Colonic mucosa (tissue), 4 donors: Measurements from ENCODE around the gene LRRC63. TPM values are rescaled to one million over a fixed set of nuclear protein-coding genes. Genes with fewer than 3 reads are reported as not detected.
A peak's percentile ranks its signal among the peaks of the same experiment; 100 is the strongest.
"Not testable (repeated sequence)": the region's sequence is repeated elsewhere in the genome, so short reads cannot be mapped to it uniquely, and the experiment has no call there.

ENCODE experiments used
- DNase-seq: peaks from one replicate; pipeline ENCODE4 v3.0.0-alpha.2; 2020
- H3K27ac ChIP-seq: fragments of 200-600 bp; one replicate; pipeline ENCODE4 v1.8.0; 2021
- H3K27me3 ChIP-seq: fragments of 200-600 bp; one replicate; pipeline ENCODE4 v1.8.0; 2021
- H3K36me3 ChIP-seq: fragments of 200-600 bp; one replicate; pipeline ENCODE4 v1.8.0; 2021
- H3K4me1 ChIP-seq: fragments of 200-600 bp; one replicate; pipeline ENCODE4 v1.8.0; 2021; ENCODE audit warnings: mild to moderate bottlenecking
- H3K4me3 ChIP-seq: fragments of 200-600 bp; one replicate; pipeline ENCODE4 v1.8.0; 2021
- H3K9ac ChIP-seq, 2 donors: one replicate each; pipeline ENCODE4 v1.7.0; 2013; ENCODE audit warnings: control low read depth in 2 of 2, low read depth in 2 of 2, low read length in 2 of 2
- H3K9me3 ChIP-seq: fragments of 200-600 bp; one replicate; pipeline ENCODE4 v1.8.0; 2021
- intact Hi-C: fragments of 100-400 bp; cut with DNase I; formaldehyde crosslinking; loops from one replicate; pipeline ENCODE4 v1.14.1; 2022
- total RNA-seq, 2 donors: library from RNA; stranded (reverse); fragmentation: NEBNext Ultra II Directional in 1 of 2; extraction: Animal tissue kit (Norgen Biotek cat#: 25700) in 1 of 2; gene quantifications; one replicate each; pipeline ENCODE4 v1.2.1, GENCODE V29; 2021
- TF ChIP-seq, protein P1 (sequence below): fragments of 200-600 bp; IDR thresholded peaks from one replicate; pipeline ENCODE4 v1.8.0; 2022; ENCODE audit warnings: antibody characterized with exemption, mild to moderate bottlenecking
- donor health status: healthy.
- donor health status: DM: no; HTN: no; CAD: no.
- donor health status: DM: no; HTN: no; CAD: no.

Gene LRRC63
- total RNA-seq, 2 donors from 2014 or later, result not detected

DNA sequence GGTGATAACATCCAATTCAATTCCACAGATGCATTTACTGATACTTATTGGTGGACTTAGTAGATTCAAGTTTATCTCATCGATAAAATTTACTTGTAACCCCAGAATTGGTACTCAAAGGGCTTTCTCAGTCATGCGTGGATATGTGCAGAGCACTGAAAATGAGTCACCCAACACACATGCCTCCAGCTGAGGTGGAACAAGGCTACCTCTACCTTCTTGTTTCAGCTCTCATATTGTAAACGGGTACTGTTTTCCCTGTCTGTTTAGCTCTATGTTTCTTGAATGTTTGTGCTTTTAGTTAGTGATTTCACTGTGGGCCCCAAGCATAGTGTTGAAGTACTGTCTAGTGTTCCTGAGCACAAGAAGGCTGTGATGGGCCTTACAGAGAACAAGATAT lies 1.5 kb downstream of the LRRC63 start:
- H3K27ac ChIP-seq, result no peak overlapping the region
- no peaks in the 10 kb centered on the region for H3K9me3 ChIP-seq
- intact Hi-C loops, result no loop called here
- TF ChIP-seq, protein P1, sequence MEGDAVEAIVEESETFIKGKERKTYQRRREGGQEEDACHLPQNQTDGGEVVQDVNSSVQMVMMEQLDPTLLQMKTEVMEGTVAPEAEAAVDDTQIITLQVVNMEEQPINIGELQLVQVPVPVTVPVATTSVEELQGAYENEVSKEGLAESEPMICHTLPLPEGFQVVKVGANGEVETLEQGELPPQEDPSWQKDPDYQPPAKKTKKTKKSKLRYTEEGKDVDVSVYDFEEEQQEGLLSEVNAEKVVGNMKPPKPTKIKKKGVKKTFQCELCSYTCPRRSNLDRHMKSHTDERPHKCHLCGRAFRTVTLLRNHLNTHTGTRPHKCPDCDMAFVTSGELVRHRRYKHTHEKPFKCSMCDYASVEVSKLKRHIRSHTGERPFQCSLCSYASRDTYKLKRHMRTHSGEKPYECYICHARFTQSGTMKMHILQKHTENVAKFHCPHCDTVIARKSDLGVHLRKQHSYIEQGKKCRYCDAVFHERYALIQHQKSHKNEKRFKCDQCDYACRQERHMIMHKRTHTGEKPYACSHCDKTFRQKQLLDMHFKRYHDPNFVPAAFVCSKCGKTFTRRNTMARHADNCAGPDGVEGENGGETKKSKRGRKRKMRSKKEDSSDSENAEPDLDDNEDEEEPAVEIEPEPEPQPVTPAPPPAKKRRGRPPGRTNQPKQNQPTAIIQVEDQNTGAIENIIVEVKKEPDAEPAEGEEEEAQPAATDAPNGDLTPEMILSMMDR, result no peak
- H3K4me1 ChIP-seq, result no peaks in the 10 kb centered on the region
- no peak overlapping the region for H3K4me3 ChIP-seq
- no peak for DNase-seq
- no peaks in the 10 kb centered on the region for H3K27me3 ChIP-seq
- no peaks in the 10 kb centered on the region for H3K36me3 ChIP-seq
- H3K9ac ChIP-seq, result no peak overlapping the region

DNA sequence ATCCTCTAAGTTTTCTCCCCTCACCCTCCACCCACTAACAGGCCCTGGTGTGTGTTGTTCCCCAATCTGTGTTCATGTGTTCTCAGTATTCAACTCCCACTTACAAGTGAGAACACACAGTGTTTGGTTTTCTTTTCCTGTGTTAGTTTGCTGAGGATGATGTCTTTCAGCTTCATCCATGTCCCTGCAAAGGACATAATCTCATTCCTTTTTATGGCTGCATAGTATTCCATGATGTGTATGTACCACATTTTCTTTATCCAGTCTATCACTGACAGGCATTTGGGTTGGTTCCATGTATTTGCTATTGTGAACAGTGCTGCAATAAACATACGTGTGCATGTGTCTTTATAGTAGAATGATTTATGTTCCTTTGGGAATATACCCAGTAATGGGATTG lies 3.0 kb downstream of the LRRC63 start:
- H3K4me1 ChIP-seq, H3K4me3 ChIP-seq, H3K9me3 ChIP-seq, H3K27me3 ChIP-seq, DNase-seq, H3K36me3 ChIP-seq, H3K27ac ChIP-seq, intact Hi-C loops, H3K9ac ChIP-seq: not testable (repeated sequence)

DNA sequence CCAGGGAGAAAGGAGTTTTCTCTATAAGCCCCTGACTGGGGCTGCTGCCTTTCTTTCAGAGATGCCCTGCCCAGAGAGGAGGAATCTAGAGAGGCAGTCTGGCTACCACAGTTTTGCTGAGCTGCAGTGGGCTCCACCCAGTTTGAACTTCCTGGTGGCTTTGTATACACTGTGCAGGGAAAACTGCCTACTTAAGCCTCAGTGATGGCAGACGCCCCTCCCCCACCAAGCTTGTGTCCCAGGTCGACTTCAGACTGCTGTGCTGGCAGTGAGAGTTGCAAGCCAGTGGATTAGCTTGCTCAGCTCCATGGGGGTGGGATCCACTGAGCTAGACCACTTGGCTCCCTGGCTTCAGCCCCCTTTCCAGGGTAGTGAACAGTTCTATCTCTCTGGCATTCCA lies 8.5 kb downstream of the LRRC63 start:
- H3K36me3 ChIP-seq, H3K27me3 ChIP-seq, H3K4me1 ChIP-seq, intact Hi-C loops, H3K4me3 ChIP-seq, H3K9me3 ChIP-seq, H3K27ac ChIP-seq, H3K9ac ChIP-seq: not testable (repeated sequence)
- peak; percentile 37 for DNase-seq

DNA sequence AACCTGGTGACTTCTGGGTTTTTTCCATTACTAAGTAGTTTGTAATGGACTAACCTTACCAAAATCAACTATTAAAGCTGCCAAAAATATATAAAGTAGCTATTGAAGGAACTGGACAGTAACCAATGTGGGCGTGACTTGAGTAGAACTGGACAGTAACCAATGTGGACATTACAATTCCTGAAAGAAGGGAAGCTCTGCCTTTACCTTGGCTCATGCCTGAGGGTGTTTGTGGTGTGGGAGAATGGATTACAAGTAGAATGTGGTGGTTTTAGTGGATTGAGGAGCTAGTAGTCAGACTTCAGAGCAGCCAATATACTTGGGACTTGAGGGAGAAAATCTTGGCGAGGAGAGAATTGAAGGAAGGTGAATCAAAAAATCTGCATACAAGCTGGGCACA lies 17.5 kb downstream of the LRRC63 start:
- TF ChIP-seq, protein P1, result no peak
- Histone ChIP-seq H3K27ac (no peak overlapping the region), H3K4me1 (no peaks in the 10 kb centered on the region), H3K4me3 (no peak overlapping the region), H3K9ac (no peak overlapping the region), H3K36me3 (no peaks in the 10 kb centered on the region), H3K27me3 (no peaks in the 10 kb centered on the region), H3K9me3 (no peaks in the 10 kb centered on the region)
- intact Hi-C loops, result no loop called here
- no peak for DNase-seq

DNA sequence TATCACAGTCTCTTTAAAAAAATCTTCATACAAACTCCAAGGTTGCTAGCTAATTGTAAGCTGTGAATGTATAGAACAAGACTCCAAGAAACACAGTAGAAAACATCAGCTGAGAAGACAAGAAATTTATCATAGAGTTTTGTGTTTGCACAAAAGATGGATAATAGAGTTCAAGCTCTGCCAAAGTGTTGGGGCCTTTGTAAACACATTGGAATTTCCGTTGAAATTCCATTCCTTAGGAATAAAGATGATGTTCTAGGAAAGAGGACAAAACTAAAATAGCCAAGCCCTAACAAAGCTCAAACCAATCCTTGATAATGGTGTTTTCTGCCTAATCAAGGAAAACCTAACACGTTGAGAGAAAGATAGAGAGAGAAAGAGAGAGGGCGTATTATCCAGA lies 20.6 kb downstream of the LRRC63 start:
- intact Hi-C loops, result no loop called here
- no peak for DNase-seq
- no peaks in the 10 kb centered on the region for H3K36me3 ChIP-seq
- H3K4me1 ChIP-seq, result no peaks in the 10 kb centered on the region
- no peak overlapping the region for H3K27ac ChIP-seq
- H3K27me3 ChIP-seq, result no peaks in the 10 kb centered on the region
- no peak overlapping the region for H3K9ac ChIP-seq
- TF ChIP-seq, protein P1, result no peak
- no peaks in the 10 kb centered on the region for H3K9me3 ChIP-seq
- no peak overlapping the region for H3K4me3 ChIP-seq

DNA sequence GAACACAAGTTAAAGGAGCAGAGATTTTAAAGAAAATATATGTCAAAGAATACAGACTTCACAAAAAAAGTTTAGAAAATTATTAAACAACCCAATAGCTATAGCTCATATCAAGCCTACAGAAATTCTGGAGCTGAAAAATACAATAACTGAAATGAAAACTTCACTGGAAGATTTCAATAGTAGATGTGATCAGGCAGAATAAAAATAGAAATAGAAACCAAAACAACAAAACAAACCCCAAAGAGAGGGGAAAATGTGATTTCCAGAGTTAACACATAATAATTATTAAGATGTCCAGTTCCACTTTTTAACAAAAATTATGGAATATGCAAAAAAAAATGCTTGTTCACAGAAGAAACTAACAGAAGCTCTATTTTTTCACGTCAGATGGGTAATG lies 23.6 kb downstream of the LRRC63 start:
- DNase-seq, result no peak
- Histone ChIP-seq H3K4me1 (no peaks in the 10 kb centered on the region), H3K4me3 (no peak overlapping the region), H3K27me3 (no peaks in the 10 kb centered on the region), H3K27ac (no peak overlapping the region), H3K9ac (no peak overlapping the region), H3K9me3 (no peaks in the 10 kb centered on the region), H3K36me3 (no peaks in the 10 kb centered on the region)
- intact Hi-C loops, result no loop called here
- TF ChIP-seq, protein P1, result no peak

DNA sequence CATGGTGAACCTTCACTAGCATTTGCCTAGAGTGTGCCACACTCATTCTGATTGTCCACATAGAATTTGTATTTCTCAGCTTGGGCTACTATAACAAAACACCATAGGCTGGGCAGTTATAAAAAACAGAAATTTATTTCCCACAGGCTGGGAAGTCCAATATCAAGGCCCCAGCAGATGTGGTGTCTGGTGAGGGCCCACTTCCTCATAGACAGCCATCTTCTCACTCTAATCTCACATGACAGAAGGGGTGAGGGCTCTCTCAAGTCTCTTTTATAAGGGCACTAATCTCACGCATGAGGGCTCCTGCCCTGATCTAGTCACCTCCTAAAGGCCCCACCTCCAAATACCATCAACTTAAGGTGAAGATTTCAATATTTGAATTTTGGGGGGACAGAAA lies 53.6 kb downstream of the LRRC63 start:
- H3K27me3 ChIP-seq, result no peaks in the 10 kb centered on the region
- no peak overlapping the region for H3K27ac ChIP-seq
- no peaks in the 10 kb centered on the region for H3K4me1 ChIP-seq
- intact Hi-C loops, result no loop called here
- no peak for DNase-seq
- no peak overlapping the region for H3K9ac ChIP-seq
- H3K4me3 ChIP-seq, result no peak overlapping the region
- H3K36me3 ChIP-seq, result no peaks in the 10 kb centered on the region
- H3K9me3 ChIP-seq, result no peaks in the 10 kb centered on the region
- TF ChIP-seq, protein P1, result no peak
